HG03175 (cell line): Measurements from ENCODE around the gene PHACTR1.
"Not testable (repeated sequence)": the region's sequence is repeated elsewhere in the genome, so short reads cannot be mapped to it uniquely, and the experiment has no call there.

Experiments
- ATAC-seq: cut with Tn5 transposase; IDR thresholded peaks from one replicate; pipeline ENCODE4 v1.9.1; 2021; ENCODE audit warnings: mild to moderate bottlenecking, moderate library complexity; ENCODE audit not compliant: unreplicated experiment

The PHACTR1 gene

GRCh38 chr6:12943549-12943948, 227.0 kb downstream of the PHACTR1 start:
- no peak for ATAC-seq

GRCh38 chr6:12944001-12944400, 227.4 kb downstream of the PHACTR1 start:
- ATAC-seq: no peak

GRCh38 chr6:12944528-12944927, 228.0 kb downstream of the PHACTR1 start:
- not testable (repeated sequence) for ATAC-seq

- no peak for ATAC-seq
Observed at GRCh38 chr6:12947151-12947871, 230.7 kb downstream of the PHACTR1 start.

GRCh38 chr6:12947967-12948366, 231.4 kb downstream of the PHACTR1 start:
- no peak for ATAC-seq

GRCh38 chr6:12950976-12951375, 234.4 kb downstream of the PHACTR1 start:
- ATAC-seq: no peak

- ATAC-seq: no peak
Observed at GRCh38 chr6:12951415-12951814, 234.8 kb downstream of the PHACTR1 start.

- no peak for ATAC-seq
Observed at GRCh38 chr6:12952318-12952717, 235.8 kb downstream of the PHACTR1 start.

- ATAC-seq: no peak
Observed at GRCh38 chr6:12955956-12956355, 239.4 kb downstream of the PHACTR1 start.

GRCh38 chr6:12956991-12957320, 240.4 kb downstream of the PHACTR1 start:
- ATAC-seq: no peak

- no peak for ATAC-seq
Observed at GRCh38 chr6:12957321-12958051, 240.9 kb downstream of the PHACTR1 start.

- no peak for ATAC-seq
Observed at GRCh38 chr6:12958052-12958706, 241.6 kb downstream of the PHACTR1 start.

GRCh38 chr6:12961761-12962160, 245.2 kb downstream of the PHACTR1 start:
- no peak for ATAC-seq

GRCh38 chr6:12962529-12962928, 246.0 kb downstream of the PHACTR1 start:
- ATAC-seq: no peak

- ATAC-seq: no peak
Observed at GRCh38 chr6:12962987-12963386, 246.4 kb downstream of the PHACTR1 start.

GRCh38 chr6:12963567-12963966, 247.0 kb downstream of the PHACTR1 start:
- ATAC-seq: no peak

GRCh38 chr6:12967686-12968085, 251.1 kb downstream of the PHACTR1 start:
- ATAC-seq: no peak

- no peak for ATAC-seq
Observed at GRCh38 chr6:12968290-12968689, 251.7 kb downstream of the PHACTR1 start.

- no peak for ATAC-seq
Observed at GRCh38 chr6:12968839-12969558, 252.4 kb downstream of the PHACTR1 start.

GRCh38 chr6:12969966-12970365, 253.4 kb downstream of the PHACTR1 start:
- ATAC-seq: no peak

- no peak for ATAC-seq
Observed at GRCh38 chr6:12973386-12973785, 256.8 kb downstream of the PHACTR1 start.
